Activated CD8-positive, alpha-beta memory T cell treated with anti-CD3 and anti-CD28 coated beads for 4 hours (primary cell): ENCODE results near the gene CHERP.
"Not testable (repeated sequence)": the region's sequence is repeated elsewhere in the genome, so short reads cannot be mapped to it uniquely, and the experiment has no call there.

Experiments
- DNase-seq, 2 donors: peaks; one replicate each; pipeline ENCODE4 v3.0.0-alpha.2; 2020; ENCODE audit warnings: low read depth in 2 of 2

Gene CHERP

DNA sequence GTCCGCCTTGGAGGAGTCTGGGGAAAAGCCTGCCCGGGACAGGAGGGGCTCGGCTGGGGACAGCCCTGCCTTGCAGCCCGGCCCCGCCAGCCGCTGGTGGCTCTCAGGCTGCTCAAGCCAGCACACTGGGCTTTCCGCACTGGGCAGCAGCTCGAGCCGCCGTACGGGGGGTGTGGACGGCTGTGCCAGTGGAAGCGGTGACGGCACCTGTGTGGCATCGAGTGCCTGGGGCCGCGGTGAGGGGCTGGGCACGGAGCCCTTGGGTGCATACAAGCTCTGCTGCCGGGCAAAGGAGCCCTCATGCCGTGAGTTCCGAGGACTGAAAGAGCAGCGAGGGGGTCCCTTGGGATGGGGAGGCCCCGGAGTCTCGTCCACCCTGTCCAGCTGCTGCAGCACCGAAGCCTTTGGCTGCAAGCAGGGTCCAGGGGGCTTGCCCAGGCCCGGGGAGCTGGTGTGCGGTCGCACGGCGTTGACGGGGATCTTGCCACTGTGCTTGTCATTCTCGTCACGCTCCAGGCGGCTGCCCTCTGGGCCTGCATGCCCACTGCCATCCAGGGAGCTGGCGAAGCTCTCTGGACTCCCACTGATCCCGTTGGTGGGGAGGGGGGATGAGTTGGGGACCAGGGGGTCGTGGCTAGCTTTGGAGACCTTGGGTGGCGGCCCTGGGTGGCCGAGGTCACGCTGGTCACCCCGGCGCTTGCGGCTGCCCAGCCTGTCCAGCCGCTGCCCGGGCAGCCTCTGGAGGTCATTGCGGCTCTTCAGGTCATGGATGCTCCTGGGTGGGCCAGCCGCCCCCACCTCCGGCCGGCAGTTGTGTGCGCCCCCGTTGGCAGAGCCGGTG is 34.7 kb upstream of the CHERP start:
- no peak for DNase-seq

DNA sequence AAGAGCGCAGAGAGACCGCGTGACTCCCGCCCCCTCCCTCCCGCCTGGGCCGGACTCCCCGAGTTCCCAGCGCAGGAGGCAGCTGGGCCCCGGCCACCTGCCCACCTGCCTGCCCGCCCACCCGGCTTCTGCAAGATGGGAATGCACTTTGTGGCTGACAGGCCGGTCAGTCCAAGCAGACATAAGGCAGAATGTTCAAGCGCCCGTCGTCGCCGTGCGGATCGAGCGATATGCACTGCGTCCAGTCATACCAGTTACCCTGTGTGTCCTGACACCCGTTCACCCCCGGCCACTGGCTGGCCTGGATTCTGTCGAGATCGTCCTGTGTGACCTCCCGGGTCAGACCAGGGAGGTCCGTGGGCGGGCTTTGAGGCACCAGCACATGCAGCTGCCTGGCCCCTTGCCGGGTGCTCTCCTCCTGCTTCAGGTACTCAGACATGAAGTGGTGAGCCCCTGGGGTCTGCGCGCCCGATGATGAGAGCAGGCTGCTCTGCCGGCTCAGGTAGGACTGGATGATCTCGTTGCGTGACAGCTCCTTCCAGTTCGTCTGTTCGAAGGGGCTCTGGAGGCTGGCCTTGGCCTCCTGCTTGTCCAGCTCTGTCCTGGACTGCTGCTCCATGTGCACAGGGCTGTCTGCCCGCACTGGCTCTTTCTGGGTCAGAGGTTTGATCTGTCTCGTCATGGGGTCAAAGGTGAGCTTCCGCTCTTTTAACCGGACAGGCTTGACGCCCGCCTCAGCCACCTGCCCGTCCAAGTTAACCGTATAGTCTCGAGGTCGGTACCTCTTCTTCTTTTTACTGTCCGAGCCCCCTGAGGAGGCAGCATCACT is 33.8 kb upstream of the CHERP start:
- no peak for DNase-seq

DNA sequence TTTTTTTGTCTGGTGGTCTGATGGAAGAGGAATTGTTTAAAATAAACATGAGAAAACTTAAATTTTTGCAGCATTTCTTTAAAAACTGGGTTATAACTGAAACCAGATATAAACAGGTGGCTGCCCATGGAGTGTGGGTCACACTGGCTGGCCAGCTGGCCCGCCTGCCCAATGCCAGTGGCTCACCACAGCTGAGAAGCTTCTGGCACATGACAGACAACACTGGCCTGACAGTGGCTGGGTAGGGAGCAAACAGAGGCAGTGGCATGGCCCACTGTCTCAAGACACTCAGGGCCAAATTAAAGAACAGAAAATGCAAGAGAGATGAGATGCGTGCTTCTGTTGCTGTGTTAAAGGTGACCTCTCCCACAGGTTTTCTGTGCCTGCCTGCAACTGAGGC is 33.0 kb upstream of the CHERP start:
- no peak for DNase-seq

DNA sequence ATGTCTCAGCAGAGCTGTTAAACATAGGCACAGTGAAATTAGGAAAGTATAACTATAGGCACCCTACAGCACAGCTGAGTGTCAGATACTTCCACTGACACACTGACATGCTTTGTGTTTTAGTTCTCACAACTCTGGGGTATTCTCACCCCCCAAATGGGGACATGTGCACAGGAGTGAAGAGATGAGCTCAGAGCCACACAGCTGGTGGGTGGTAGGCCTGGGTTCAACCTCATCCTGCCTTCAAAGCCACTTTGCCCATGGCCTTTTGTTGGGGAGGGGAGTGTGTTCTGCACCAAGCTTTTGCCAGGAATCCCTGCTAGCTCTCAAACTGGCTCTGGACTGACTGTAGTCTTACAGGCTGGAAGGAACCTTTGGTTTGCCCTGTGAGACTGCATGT is 31.7 kb upstream of the CHERP start:
- no peak for DNase-seq

DNA sequence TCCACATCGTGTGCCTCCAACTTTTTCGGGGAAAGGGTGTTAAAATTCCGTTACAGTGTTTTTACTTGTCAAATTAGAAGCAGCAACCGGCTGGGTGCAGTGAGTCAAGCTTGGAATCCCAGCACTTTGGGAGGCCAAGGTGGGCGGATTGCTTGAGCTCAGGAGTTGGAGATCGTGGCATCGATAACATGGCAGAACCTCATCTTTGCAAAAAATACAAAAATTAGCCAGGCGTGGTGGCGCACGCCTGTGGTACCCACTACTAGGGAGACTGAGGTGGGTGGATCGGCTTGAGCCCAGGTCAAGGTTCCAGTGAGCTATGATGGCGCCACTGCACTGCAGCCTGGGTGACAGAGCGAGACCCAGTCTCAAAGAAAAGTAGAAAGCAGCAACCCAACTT is 31.1 kb upstream of the CHERP start:
- DNase-seq = no peak

DNA sequence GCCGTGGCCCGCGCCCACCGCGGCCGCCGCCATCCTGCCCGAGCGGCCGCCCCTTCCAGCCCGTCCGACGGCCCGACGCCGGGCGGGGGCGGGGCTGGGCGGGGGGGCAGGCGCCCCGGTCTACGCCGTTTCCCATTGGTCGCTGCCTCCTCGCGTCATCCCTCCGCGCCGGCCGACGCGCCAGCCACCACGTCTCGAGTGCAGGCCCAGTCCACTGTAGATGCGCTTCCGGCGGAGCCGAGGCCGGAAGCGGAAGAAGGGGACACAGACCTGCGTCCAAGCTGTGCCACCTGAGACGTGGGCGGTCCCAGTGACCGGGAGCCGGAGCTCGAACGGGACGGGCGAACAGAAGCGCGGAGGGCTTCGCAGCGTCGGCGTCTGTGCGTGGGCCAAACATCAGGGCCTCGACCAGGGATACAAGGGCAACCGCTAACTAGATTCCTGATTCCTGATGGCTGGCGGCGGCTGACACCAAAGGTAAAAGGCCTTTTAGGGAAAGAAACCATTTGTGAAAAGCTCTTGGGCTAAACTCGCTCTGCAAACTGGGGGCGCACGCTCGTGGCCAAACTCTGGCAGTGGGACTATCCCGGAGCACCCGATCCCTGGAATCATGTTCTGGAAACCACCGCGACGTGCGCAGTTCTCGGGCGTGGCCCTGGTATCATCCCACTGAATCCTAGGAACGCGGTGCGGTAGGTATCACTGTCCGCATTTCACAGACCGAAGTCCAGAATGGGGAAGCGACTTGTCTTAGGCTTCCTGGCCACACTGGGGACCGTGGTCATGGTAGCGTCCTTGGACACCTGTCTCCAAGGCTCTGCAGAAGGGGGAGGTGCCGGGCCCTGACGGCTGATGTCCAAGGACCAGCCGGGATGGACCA is 30.3 kb upstream of the CHERP start, which contains the start of gene SLC35E1:
Gene SLC35E1, minus strand, starts transcription at position 84 of the 880 bp plus-strand sequence. Its CDS starts 51 bp downstream, at position 33.
- DNase-seq = peak; percentile 83 to 84

DNA sequence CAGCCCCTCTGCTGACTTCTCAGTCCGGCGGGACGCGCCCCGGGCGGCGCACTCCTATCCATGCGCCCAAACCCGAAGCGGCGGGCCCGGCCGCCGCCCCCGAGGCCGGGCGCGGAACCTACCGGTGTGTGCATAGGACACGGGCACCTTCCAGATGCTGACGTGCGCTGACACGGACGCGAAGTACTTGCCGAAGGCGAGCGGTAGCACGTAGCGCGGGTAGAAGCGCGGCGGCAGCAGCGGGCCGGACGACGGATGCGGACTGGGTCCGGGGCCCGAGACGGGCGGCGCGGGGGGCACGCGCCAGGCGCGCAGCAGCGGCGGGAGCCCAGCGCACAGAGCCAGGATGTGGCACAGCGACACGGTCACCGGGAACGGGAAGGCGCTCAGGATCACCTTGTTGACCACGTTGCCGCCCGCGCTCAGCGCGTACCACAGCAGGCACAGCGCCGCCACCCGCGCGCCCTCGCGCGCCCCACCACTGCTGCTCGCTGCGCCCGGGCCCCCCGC is 29.6 kb upstream of the CHERP start:
- no peak for DNase-seq

DNA sequence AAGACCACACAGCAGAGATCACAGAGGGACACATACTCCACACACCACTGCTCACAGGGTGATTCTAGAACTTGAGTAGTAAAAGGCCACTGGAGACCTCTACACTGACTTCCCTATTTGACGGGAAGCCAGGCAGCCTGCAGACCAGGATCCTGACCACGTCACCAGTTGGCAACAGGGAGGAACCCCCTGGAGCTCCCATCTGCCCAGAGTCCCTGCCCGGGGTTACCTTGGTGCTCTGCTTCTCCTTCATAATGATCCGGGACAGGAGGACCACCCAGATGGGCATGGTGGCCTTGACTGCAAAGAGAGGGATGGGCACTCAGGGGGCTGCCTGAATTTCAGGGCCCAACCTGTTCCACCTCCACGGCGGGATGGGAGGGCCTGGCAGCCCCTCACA is 29.0 kb upstream of the CHERP start:
- no peak for DNase-seq

DNA sequence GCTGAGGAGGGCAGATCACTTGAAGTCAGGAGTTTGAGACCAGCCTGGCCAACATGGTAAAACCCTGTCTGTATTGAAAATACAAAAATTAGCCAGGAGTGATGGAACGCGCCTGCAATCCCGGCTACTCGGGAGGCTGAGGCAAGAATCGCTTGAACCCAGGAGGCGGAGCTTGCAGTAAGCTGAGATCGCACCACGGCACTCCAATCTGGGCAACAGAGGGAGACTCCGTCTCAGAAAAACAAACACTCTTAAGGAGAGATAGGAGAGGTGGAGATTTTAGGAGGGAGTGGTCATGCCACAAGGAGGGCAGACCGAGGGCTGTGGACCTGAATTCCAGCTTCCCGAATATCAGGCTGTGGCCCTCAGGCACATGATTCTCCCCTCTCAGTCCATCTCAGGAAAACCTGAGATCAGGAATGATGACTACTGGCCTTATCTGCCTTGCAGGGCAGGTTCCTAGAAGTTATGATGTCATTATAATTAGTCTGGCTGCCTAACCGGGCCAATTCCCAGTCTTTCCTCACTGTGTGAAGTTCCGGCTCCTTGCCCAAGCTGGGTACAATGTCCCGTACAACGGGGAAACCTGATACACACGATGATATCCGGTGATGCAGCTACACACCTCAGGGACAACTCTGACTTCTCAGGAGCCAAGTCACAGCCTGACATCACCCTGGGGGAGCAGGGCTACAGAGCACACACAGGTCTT is 27.5 kb upstream of the CHERP start:
- DNase-seq = no peak

DNA sequence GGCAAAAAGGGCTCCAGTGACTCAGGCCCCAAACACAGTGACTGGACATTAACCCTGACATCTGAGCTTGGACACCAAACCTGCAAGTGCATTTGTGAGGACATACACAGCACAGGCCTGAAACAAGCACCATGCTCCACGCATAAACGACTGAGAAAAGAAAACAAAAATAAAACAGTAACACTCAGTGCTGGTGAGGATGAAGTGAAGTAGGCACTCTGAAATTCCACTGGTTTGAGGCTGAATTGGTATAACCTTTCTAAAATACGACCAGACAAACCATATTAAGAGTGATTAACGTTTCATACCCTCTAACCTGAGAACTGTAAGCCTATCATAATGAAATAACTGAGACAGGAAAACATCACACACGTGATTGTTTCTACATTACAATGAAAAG is 24.5 kb upstream of the CHERP start:
- no peak for DNase-seq

DNA sequence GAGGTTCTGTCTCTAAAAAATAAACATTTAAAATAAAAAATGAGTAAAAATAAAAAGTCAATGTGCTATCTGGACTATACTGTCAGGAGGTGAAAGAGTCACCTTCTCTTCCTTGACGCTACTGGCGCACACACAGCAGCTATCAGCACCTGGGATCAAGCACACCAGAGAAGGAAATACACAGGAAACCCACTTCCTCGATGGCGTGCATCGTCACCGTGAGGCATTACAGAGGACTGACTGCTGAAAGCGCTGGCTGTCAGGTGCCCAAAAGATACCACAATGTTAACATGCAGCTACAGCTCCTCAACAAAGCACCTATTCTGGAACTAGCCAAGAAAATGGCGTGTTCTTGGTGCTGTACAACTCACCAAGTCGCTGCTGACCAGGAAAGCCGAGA is 23.9 kb upstream of the CHERP start:
- DNase-seq = peak; percentile 44 to 66

DNA sequence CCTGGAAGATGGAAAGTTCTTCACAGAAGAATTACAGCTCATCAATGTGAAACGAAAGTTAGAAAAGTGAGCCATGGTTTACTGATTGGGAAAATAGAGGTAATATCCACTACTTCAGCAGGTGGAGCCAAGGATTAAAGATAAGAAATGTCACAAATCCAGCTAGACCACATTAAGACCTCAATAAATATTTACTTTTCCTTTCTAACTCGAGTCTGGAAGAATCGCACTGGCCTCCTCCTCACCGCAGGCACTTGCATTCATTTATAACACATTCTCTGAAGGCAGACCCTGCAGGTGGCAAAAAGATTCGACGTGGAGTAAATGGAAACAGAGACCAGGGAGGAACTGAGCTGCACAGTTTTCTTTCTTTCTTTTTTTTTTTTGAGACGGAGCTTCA is 22.6 kb upstream of the CHERP start:
- no peak for DNase-seq

DNA sequence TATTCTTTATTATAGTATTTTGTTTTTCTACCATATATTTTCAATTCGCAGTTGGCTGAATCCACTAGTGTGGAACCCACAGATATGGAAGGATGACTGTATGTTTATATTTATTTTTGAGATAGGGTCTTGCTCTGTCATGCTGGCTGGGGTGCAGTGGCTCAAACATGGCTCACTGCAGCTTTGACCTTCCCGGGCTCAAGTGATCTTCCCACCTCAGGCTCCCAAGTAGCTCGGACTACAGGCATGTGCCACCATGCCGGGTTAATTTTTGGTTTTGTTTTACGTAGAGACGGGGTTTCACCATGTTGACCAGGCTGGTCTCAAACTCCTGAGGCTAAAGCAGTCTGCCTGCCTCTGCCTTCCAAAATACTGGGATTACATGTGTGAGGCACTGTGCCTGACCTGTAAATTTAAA is 20.4 kb upstream of the CHERP start:
- no peak for DNase-seq

DNA sequence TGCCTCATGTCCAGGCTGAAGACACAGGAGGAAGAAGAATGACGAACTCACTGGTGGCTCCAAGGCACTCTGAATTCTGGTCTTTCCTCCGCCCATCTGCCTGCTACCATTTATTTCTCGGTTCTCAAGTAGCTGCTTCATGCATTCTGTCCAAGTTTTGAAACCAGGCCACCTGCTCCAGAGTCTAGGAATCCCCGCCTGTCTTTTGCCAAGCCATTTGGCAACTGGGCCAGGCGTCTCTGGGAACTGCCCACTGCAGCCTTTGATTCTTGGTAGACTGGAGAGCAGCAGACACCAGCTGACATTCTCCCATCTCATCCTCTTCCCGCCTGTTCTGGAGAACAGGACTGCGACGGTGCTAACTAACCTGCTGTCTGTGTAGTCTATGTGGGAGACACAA is 19.1 kb upstream of the CHERP start:
- no peak for DNase-seq

DNA sequence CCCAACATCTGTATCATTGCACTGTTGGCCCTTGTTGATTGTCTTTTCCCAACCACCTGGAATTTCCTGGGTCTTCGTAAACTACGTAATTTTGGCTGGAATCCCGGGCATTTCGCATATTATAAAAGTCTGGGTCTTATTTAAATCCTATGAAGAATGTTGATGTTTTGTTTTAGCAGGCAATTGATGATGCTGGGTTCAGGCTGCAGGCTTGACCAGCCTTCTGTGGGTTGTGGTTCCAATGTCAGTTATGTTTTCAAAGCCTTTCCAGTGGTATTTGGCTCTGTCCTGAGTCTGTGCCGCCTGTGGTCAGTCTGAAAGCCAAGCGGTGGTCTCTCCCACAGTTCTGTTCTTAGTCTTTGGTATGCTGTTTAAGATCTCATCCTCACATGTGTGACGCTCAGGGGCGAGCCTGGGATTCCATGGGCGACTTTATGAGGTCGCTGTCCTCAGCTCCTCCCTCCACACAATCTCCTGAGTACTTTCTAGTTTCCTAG is 17.6 kb upstream of the CHERP start:
- DNase-seq = no peak

DNA sequence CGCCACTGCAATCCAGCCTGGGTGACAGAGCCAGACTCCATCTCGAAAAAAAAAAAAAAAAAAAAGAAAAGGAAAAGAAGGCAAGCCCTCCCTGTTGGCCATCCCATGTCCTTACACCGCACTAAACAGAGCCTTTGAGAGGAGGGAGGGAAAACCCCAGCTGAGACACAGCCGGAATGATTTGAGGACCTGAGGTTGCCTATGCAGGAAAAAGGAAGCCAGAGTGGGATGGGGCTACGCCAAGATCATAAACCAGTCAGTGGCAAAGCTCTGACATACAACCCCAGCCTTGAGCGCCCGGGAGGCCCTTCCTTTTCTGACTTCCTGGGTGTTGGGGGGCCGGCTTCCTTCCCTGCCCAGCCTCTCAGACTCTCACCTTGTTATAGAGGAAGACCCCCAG is 12.5 kb upstream of the CHERP start:
- DNase-seq = no peak

DNA sequence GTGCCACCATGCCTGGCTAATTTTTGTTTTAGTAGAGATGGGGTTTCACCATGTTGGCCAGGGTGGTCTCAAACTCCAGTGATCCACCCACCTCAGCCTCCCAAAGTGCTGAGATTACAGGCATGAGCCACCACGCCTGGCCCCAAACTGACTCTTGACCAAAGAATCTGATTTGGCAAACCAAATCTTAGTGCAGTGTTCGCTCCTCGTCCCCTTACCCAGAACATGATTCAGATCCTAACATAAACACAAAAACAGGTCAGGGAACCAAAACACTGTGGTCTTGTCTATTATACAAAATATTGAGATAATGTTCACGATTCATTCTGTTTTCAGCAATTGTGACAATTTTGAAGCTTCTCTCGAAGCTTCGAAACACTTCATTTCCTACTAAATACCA is 9.7 kb upstream of the CHERP start:
- DNase-seq = not testable (repeated sequence)

DNA sequence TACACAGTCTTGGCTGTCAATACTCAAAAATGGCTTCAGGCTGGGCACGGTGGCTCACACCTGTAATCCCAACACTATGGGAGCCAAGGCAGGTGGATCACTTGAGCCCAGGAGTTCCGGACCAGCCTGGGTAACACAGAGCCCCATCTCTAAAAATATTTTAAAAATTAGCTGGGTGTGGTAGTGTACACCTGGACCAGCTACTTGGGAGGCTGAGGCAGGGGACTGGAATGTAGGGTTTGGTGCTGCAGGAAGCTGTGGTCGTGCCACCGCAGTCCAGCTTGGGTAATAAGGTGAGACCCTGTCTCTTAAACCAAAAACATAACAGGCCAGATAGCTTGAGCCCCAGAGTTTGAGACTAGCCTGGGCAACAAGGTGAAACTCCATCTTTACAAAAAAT is 6.7 kb upstream of the CHERP start:
- no peak for DNase-seq

DNA sequence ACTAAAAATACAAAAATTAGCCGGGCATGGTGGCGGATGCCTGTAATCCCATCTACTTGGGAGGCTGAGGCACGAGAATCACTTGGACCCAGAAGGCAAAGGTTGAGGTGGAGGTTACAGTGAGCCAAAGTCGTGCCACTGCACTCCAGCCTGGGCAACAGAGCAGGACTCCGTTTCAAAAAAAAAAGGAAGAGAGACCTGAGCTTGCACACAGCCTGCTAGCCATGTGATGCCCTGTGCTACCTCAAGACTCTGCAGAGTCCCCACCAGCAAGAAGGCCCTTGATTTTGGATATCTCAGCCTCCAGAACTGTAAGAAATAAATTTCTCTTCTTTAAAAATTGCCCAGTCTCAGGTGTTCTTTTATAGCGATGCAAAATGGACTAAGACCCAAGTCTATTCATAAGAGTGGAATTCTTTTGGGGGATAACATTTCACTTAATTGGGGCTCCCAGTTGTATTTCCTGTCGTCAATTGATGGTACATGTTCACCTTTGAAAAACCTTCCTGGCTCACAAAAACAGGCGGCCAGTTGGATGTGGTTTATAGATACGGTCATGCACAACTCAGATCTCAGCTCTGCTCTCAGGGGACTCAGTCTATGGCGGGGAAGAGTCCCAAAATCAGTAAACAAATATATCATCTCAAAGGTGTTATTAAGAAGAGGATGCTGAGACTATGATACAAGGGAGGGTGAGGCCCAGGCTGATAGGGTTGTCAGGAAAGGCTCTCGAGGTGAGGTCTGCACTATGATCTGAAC is 2.4 kb upstream of the CHERP start:
- DNase-seq = no peak

DNA sequence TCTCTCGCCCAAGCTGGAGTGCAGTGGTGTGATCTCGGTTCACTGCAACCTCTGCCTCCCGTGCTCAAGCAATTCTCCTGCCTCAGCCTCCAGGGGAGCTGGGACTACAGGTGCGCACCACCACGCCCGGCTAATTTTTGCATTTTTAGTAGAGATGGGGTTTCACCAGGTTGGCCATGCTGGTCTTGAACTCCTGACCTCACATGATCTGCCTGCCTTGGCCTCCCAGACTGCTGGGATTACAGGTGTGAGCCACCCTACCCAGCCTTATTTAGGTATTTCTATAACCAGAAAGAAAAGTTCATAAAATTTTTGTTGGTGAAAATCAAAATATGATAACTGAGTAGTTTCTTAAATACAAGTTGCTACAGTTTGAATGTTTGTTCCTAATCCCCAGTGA is 1.5 kb upstream of the CHERP start:
- DNase-seq = not testable (repeated sequence)
